GM23338 (cell line): ENCODE measurements around the gene MGLL. TPM values are rescaled to one million over a fixed set of nuclear protein-coding genes. Genes with fewer than 3 reads are reported as not detected.

ENCODE experiments used
- ATAC-seq: fragments of 200-7000 bp; cut with Tn5 transposase; 3 replicates; pipeline ENCODE4 v1.9.1; 2020
- DNase-seq: peaks from one replicate; pipeline ENCODE4 v3.0.0-alpha.2; 2015; ENCODE audit warnings: low spot score
- H2AFZ ChIP-seq: fragments of 200-600 bp; sonication (generic); 2 replicates; pipeline ENCODE4 v1.8.0; 2016; ENCODE audit warnings: antibody characterized with exemption, mild to moderate bottlenecking, moderate library complexity
- H3F3A ChIP-seq: fragments of 200-600 bp; sonication (generic); replicated peaks from 2 replicates; pipeline ENCODE4 v1.8.0; 2017; ENCODE audit warnings: antibody characterized with exemption, mixed run types, low read depth
- H3K27ac ChIP-seq: fragments of 200-600 bp; sonication (generic); 2 replicates; pipeline ENCODE4 v1.6.1; 2016; ENCODE audit warnings: low read depth
- H3K27me3 ChIP-seq: fragments of 200-600 bp; sonication (generic); 2 replicates; pipeline ENCODE4 v1.8.0; 2016; ENCODE audit warnings: mild to moderate bottlenecking, mixed run types, moderate library complexity; ENCODE audit not compliant: insufficient read depth
- H3K36me3 ChIP-seq: fragments of 200-600 bp; sonication (generic); 2 replicates; pipeline ENCODE4 v1.8.0; 2016; ENCODE audit warnings: mild to moderate bottlenecking; ENCODE audit not compliant: insufficient read depth
- H3K4me1 ChIP-seq: fragments of 200-600 bp; sonication (generic); 2 replicates; pipeline ENCODE4 v1.8.0; 2016; ENCODE audit warnings: mild to moderate bottlenecking, moderate library complexity; ENCODE audit not compliant: insufficient read depth
- H3K4me2 ChIP-seq: fragments of 200-600 bp; sonication (generic); 2 replicates; pipeline ENCODE4 v1.7.1; 2017; ENCODE audit warnings: mixed run types
- H3K4me3 ChIP-seq: fragments of 200-600 bp; sonication (generic); 2 replicates; pipeline ENCODE4 v1.6.1; 2016; ENCODE audit warnings: mixed run types
- H3K79me2 ChIP-seq: fragments of 200-600 bp; sonication (generic); replicated peaks from 2 replicates; pipeline ENCODE4 v1.8.0; 2017; ENCODE audit warnings: mild to moderate bottlenecking; ENCODE audit not compliant: insufficient read depth
- H3K9me2 ChIP-seq: fragments of 200-600 bp; sonication (generic); 2 replicates; pipeline ENCODE4 v1.8.0; 2017; ENCODE audit not compliant: insufficient read depth
- H4K20me1 ChIP-seq: fragments of 200-600 bp; sonication (generic); replicated peaks from 2 replicates; pipeline ENCODE4 v1.8.0; 2017; ENCODE audit warnings: mild to moderate bottlenecking; ENCODE audit not compliant: insufficient read depth
- H3K27ac Mint-ChIP-seq: 2 replicates; pipeline ENCODE4 v1.8.0; 2020; ENCODE audit warnings: inconsistent platforms, mild to moderate bottlenecking, moderate library complexity, mixed read lengths
- H3K27me3 Mint-ChIP-seq: 3 replicates; pipeline ENCODE4 v1.8.0; 2022; ENCODE audit warnings: low read depth, mild to moderate bottlenecking, moderate library complexity, mixed read lengths, inconsistent platforms; ENCODE audit not compliant: insufficient read depth, poor library complexity
- H3K36me3 Mint-ChIP-seq: 3 replicates; pipeline ENCODE4 v1.8.0; 2021; ENCODE audit warnings: low read depth, mild to moderate bottlenecking, inconsistent platforms, moderate library complexity, mixed read lengths
- H3K4me1 Mint-ChIP-seq: 3 replicates; pipeline ENCODE4 v1.8.0; 2020; ENCODE audit warnings: mild to moderate bottlenecking, inconsistent platforms, mixed read lengths
- H3K4me3 Mint-ChIP-seq: 3 replicates; pipeline ENCODE4 v1.8.0; 2021; ENCODE audit warnings: moderate library complexity, mild to moderate bottlenecking, inconsistent platforms, mixed read lengths
- H3K9me3 Mint-ChIP-seq: 3 replicates; pipeline ENCODE4 v1.8.0; 2020; ENCODE audit warnings: moderate library complexity, mild to moderate bottlenecking, inconsistent platforms, mixed read lengths
- CREB1 ChIP-seq: fragments of 250-450 bp; sonication (Bioruptor Pico); IDR thresholded peaks from 2 replicates; pipeline ENCODE4 v1.5.0; 2020; ENCODE audit warnings: low read depth, mild to moderate bottlenecking, moderate library complexity
- NANOG ChIP-seq: IDR thresholded peaks from 2 replicates; pipeline ENCODE4 v1.6.1; 2016; ENCODE audit warnings: antibody characterized with exemption, borderline replicate concordance
- REST ChIP-seq: IDR thresholded peaks from one replicate; pipeline ENCODE4 v1.6.1; 2018; ENCODE audit warnings: antibody characterized with exemption; ENCODE audit not compliant: unreplicated experiment
- ZNF114 ChIP-seq: fragments of 250-450 bp; sonication (Bioruptor Pico); IDR thresholded peaks from 2 replicates; pipeline ENCODE4 v1.5.0; 2020; ENCODE audit warnings: mild to moderate bottlenecking, moderate library complexity
- ZNF331 ChIP-seq: fragments of 250-450 bp; sonication (Bioruptor Pico); IDR thresholded peaks from 2 replicates; pipeline ENCODE4 v1.5.0; 2020; ENCODE audit warnings: low read depth, mild to moderate bottlenecking, moderate library complexity
- ZNF462 ChIP-seq: fragments of 250-450 bp; sonication (Bioruptor Pico); IDR thresholded peaks from 2 replicates; pipeline ENCODE4 v1.5.0; 2020; ENCODE audit warnings: mild to moderate bottlenecking, moderate library complexity
- polyA plus RNA-seq: library from polyadenylated mRNA; unstranded; fragments of >200 nt; fragmentation: Nextera tagmentation; extraction: Ambion mirVana; gene quantifications from 2 replicates; pipeline ENCODE4 v1.2.1, GENCODE V29; 2016
- total RNA-seq: library from RNA; depleted of rRNA; stranded (reverse); fragments of >200 nt; shearing (Covaris generic); gene quantifications from 2 replicates; pipeline ENCODE4 v1.2.3, GENCODE V29; 2014

MGLL gene
- total and polyA plus RNA-seq, 2 experiments from 2014 or later: 0.71 to 0.83 TPM

- Histone ChIP-seq H4K20me1 (no peaks in the 10 kb centered on the region), H3F3A (no peaks in the 10 kb centered on the region), H3K79me2 (no peaks in the 10 kb centered on the region), H3K27me3 (no peaks in the 10 kb centered on the region), H3K36me3 (no peaks in the 10 kb centered on the region), H3K27ac (no peak overlapping the region), H3K4me2 (no peak overlapping the region), H3K9me2 (peaks cover 11% of the 10 kb centered on the region; the same call in 1 of the 2 replicates), H2AFZ (no peak overlapping the region), H3K4me1 (no peaks in the 10 kb centered on the region), H3K4me3 (no peak overlapping the region)
- ATAC-seq (no peak), DNase-seq (no peak)
- no peaks in the 10 kb centered on the region; the same call in 1 of the 3 replicates for H3K9me3 Mint-ChIP-seq
- TF ChIP-seq REST (no peak), CREB1 (CRISPR knock-in tag) (no peak), ZNF331 (CRISPR knock-in tag) (peak; percentile 79), ZNF114 (CRISPR knock-in tag) (no peak), ZNF462 (CRISPR knock-in tag) (no peak), NANOG (no peak)
- peaks cover 16% of the 10 kb centered on the region for H3K27me3 Mint-ChIP-seq
- H3K4me3 Mint-ChIP-seq: no peak overlapping the region
- no peaks in the 10 kb centered on the region for H3K36me3 Mint-ChIP-seq
- no peaks in the 10 kb centered on the region for H3K4me1 Mint-ChIP-seq
- H3K27ac Mint-ChIP-seq: no peak overlapping the region
Measured at GRCh38 chr3:127811717-127812116, 10.6 kb downstream of the MGLL start.
